RWPE1 (cell line): ENCODE results near the gene IFNL2.
"Not testable (repeated sequence)": the region's sequence is repeated elsewhere in the genome, so short reads cannot be mapped to it uniquely, and the experiment has no call there.

ENCODE experiments used
- CTCF ChIA-PET: fragments of 350-600 bp; sonication (Branson Sonifier 250); formaldehyde crosslinking; extraction: SDS; loops from one replicate; lab custom pipeline; 2021; lab: Yijun Ruan, JAX
- POLR2A ChIA-PET: fragments of 400-600 bp; formaldehyde crosslinking; extraction: SDS; loops from one replicate; lab custom pipeline; 2020; ENCODE audit warnings: antibody characterized with exemption; ENCODE audit not compliant: low non-redundant PET; lab: Yijun Ruan, JAX
- DNase-seq: peaks from one replicate; pipeline ENCODE4 v3.0.0; 2012; ENCODE audit warnings: low spot score
- H3K27ac ChIP-seq: fragments of 450-650 bp; 2 replicates; pipeline ENCODE4 v1.5.1; 2017
- CTCF ChIP-seq: fragments of 450-650 bp; conservative IDR thresholded peaks from 2 replicates; pipeline ENCODE4 v1.5.1; 2017; ENCODE audit warnings: low read depth, mild to moderate bottlenecking

IFNL2 gene

GRCh38 chr19:39264306-39265290 lies 3.6 kb upstream of the IFNL2 start:
- DNase-seq, result no peak
- CTCF ChIA-PET, result no interaction called here
- TF ChIP-seq CTCF, result no peak
- POLR2A ChIA-PET, result no interaction called here
- H3K27ac ChIP-seq, result no peak overlapping the region

- ChIA-PET POLR2A (no interaction called here), CTCF (interaction anchor here (0.7 kb wide), 1 partner anchor 1468 kb away, joined by 5 read pairs; no protein-coding TSS in a partner anchor)
- no peak for DNase-seq
Observed at GRCh38 chr19:39265321-39265916, 2.8 kb upstream of the IFNL2 start.

GRCh38 chr19:39268531-39269223 lies 481 bp downstream of the IFNL2 start:
- CTCF ChIA-PET, DNase-seq, POLR2A ChIA-PET, H3K27ac ChIP-seq: not testable (repeated sequence)

More at GRCh38 chr19:39265321-39265916, 2.8 kb upstream of the IFNL2 start:
- TF ChIP-seq CTCF, result no peak
- H3K27ac ChIP-seq, result no peak overlapping the region

- not testable (repeated sequence) for DNase-seq
Observed at GRCh38 chr19:39269369-39269768, 1.2 kb downstream of the IFNL2 start.

GRCh38 chr19:39270036-39270871 lies 2.1 kb downstream of the IFNL2 start:
- DNase-seq, result no peak
- POLR2A ChIA-PET, result no interaction called here
- no peak for TF ChIP-seq CTCF
- CTCF ChIA-PET, result interaction anchor here (1.1 kb wide), 1 partner anchor 26 kb away, joined by 3 read pairs; the partner anchor contains the start of gene IFNL1
- no peak overlapping the region for H3K27ac ChIP-seq

More at GRCh38 chr19:39269369-39269768, 1.2 kb downstream of the IFNL2 start:
- H3K27ac ChIP-seq, POLR2A ChIA-PET: not testable (repeated sequence)
- CTCF ChIA-PET, result interaction anchor here (1.1 kb wide), 1 partner anchor 27 kb away, joined by 3 read pairs; the partner anchor contains the start of gene IFNL1

- H3K27ac ChIP-seq, POLR2A ChIA-PET, DNase-seq, CTCF ChIA-PET: not testable (repeated sequence)
Observed at GRCh38 chr19:39273859-39274258, 5.7 kb downstream of the IFNL2 start.

- POLR2A ChIA-PET, result interaction anchor here (0.6 kb wide), 1 partner anchor 20 kb away, joined by 3 read pairs; no protein-coding TSS in a partner anchor
- CTCF ChIA-PET, result no interaction called here
- no peak for DNase-seq
- no peak overlapping the region for H3K27ac ChIP-seq
- TF ChIP-seq CTCF, result no peak
Observed at GRCh38 chr19:39275578-39275977, 7.4 kb downstream of the IFNL2 start.
